GM12864 (cell line): ENCODE results near the gene KPNA3.

Source experiments
- DNase-seq: peaks from one replicate; pipeline ENCODE4 v3.0.0-alpha.2; 2011; ENCODE audit warnings: low read depth
- H3K4me3 ChIP-seq: 2 replicates; pipeline ENCODE4 v1.5.1; 2011; ENCODE audit warnings: mild to moderate bottlenecking, low read depth, low read length, control low read depth
- TF ChIP-seq, protein P1 (sequence below): IDR thresholded peaks from 2 replicates; pipeline ENCODE4 v1.5.1; 2011; ENCODE audit warnings: low read depth, mild to moderate bottlenecking, moderate library complexity, low read length, control low read depth, inconsistent platforms; ENCODE audit errors: missing control alignments

The KPNA3 gene

DNA sequence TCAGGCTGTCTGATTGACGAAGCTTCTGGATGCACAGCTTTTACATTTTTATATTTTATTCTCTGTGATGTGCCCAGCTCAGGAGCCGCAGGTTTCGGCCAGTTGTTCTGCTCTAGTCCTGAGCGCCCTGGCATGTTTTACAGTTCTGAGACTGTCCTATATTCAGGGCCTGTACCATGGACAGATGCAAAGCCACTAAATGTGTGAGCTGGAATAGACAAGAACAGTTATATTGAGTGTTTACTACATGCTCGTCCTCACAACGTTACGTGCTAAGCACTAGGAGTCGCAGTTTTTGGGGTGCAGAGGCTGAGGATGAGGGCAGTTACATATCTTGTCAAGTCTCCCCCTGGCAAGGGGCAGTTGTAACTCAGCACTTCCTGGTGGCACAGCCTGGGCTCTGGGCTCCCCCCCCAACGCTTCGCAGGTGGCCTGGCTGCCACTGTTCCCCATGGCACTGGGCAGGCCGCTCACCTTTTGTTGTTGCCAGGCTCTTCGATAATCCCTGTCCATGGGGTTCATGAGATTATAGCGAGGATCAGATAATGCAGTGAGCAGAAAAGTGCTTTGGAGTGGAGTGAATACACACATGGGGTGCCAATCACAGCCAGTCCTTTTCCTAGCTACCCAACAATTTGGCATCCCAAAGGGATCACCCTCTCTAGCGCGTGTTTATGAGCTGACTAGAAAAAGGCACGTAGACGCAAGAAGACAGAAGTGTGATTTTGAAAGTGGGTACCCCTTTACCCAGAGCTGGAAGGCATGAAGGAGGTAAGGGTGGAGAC lies 140.7 kb downstream of the KPNA3 start:
- no peak for DNase-seq
- TF ChIP-seq, protein P1, sequence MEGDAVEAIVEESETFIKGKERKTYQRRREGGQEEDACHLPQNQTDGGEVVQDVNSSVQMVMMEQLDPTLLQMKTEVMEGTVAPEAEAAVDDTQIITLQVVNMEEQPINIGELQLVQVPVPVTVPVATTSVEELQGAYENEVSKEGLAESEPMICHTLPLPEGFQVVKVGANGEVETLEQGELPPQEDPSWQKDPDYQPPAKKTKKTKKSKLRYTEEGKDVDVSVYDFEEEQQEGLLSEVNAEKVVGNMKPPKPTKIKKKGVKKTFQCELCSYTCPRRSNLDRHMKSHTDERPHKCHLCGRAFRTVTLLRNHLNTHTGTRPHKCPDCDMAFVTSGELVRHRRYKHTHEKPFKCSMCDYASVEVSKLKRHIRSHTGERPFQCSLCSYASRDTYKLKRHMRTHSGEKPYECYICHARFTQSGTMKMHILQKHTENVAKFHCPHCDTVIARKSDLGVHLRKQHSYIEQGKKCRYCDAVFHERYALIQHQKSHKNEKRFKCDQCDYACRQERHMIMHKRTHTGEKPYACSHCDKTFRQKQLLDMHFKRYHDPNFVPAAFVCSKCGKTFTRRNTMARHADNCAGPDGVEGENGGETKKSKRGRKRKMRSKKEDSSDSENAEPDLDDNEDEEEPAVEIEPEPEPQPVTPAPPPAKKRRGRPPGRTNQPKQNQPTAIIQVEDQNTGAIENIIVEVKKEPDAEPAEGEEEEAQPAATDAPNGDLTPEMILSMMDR = no peak
- no peak overlapping the region for H3K4me3 ChIP-seq

- no peak overlapping the region for H3K4me3 ChIP-seq
- TF ChIP-seq, protein P1 = no peak
- no peak for DNase-seq
These were observed 142.5 kb downstream of the KPNA3 start for GRCh38 chr13:49649963-49650312.
